K562 (cell line): ENCODE results near the gene GPR183. TPM values are rescaled to one million over a fixed set of nuclear protein-coding genes. Genes with fewer than 3 reads are reported as not detected.

Source experiments
- DPF2 ChIP-seq: fragments of 450-650 bp; IDR thresholded peaks from 2 replicates; pipeline ENCODE4 v1.6.1; 2016
- EP300 ChIP-seq: IDR thresholded peaks from 2 replicates; pipeline ENCODE4 v1.6.1; 2012; ENCODE audit warnings: low read length, improper control_type of control experiment
- MEIS2 ChIP-seq: fragments of 450-650 bp; IDR thresholded peaks from 2 replicates; pipeline ENCODE4 v1.6.1; 2014; ENCODE audit warnings: mild to moderate bottlenecking; ENCODE audit not compliant: partially characterized antibody
- MGA ChIP-seq: fragments of 450-650 bp; IDR thresholded peaks from 2 replicates; pipeline ENCODE4 v1.6.1; 2016; ENCODE audit warnings: mild to moderate bottlenecking, moderate library complexity
- MYNN ChIP-seq, 2 experiments: sonication (generic); formaldehyde crosslinking in 1 of 2; IDR thresholded peaks; 2 replicates each; pipeline versions ENCODE4 v1.5.0 to v1.6.1; 2016 to 2020; ENCODE audit warnings: antibody characterized with exemption in 1 of 2, missing genetic modification reagents in 1 of 2
- PHTF2 ChIP-seq: fragments of 250-450 bp; sonication (Bioruptor Pico); IDR thresholded peaks from 2 replicates; pipeline ENCODE4 v1.5.0; 2021; ENCODE audit warnings: mild to moderate bottlenecking
- RBM15 ChIP-seq: fragments of 200-400 bp; formaldehyde crosslinking; IDR thresholded peaks from 2 replicates; pipeline ENCODE4 v1.6.1; 2018; ENCODE audit warnings: mild to moderate bottlenecking, low read length, moderate library complexity; ENCODE audit not compliant: insufficient read depth
- SMARCA4 ChIP-seq: fragments of 450-650 bp; IDR thresholded peaks from 2 replicates; pipeline ENCODE4 v1.6.1; 2016
- SMARCE1 ChIP-seq: fragments of 450-650 bp; IDR thresholded peaks from 2 replicates; pipeline ENCODE4 v1.7.1; 2016; ENCODE audit warnings: mild to moderate bottlenecking
- TCF7 ChIP-seq: sonication (generic); IDR thresholded peaks from 2 replicates; pipeline ENCODE4 v1.6.1; 2016; ENCODE audit warnings: antibody characterized with exemption, borderline replicate concordance
- ZNF282 ChIP-seq: sonication (generic); formaldehyde crosslinking; IDR thresholded peaks from 2 replicates; pipeline ENCODE4 v1.8.1; 2023; ENCODE audit warnings: missing genetic modification reagents
- ZSCAN29 ChIP-seq: fragments of 450-650 bp; IDR thresholded peaks from 2 replicates; pipeline ENCODE4 v1.6.1; 2017
- polyA plus RNA-seq, 8 experiments: library from polyadenylated mRNA; depleted of rRNA in 4 of 8; stranded (reverse) in 5 of 8; unstranded in 3 of 8; fragments of >200 nt; fragmentation: Nextera tagmentation in 2 of 8; fragmentation: Illumina TruSeq in 1 of 8; extraction: Ambion mirVana in 2 of 8; extraction: Trizol in 1 of 8; gene quantifications; 2 replicates each; pipeline versions ENCODE4 v1.2.1 to v1.2.3, GENCODE V29; 2011 to 2014; ENCODE audit warnings: inconsistent platforms in 1 of 8, missing spikeins in 1 of 8
- total RNA-seq, 7 experiments: library from RNA; depleted of rRNA in 6 of 7; stranded (reverse); fragments of >200 nt in 6 of 7; fragmentation: Illumina TruSeq in 2 of 7; extraction: Trizol in 2 of 7; gene quantifications; 2 replicates each; pipeline versions ENCODE4 v1.2.1 to v1.2.3, GENCODE V29; 2011 to 2021; ENCODE audit warnings: low replicate concordance in 1 of 7
- TF ChIP-seq, protein P1 (sequence below): IDR thresholded peaks from 2 replicates; pipeline ENCODE4 v1.6.1; 2012; ENCODE audit warnings: low read depth, low read length, improper control_type of control experiment, borderline replicate concordance
- TF ChIP-seq, protein P2 (sequence below), 2 experiments: fragments of 450-650 bp; conservative IDR thresholded peaks; 2 replicates each; pipeline ENCODE4 v1.6.1; 2017; ENCODE audit warnings: mild to moderate bottlenecking in 2 of 2, moderate library complexity in 2 of 2

The GPR183 gene
- total and polyA plus RNA-seq, 9 of the 15 experiments (the other 6 are each of a cell fraction or from before 2014, with no cell fraction given): 1.3 to 10.2 (median 3.7) TPM

DNA sequence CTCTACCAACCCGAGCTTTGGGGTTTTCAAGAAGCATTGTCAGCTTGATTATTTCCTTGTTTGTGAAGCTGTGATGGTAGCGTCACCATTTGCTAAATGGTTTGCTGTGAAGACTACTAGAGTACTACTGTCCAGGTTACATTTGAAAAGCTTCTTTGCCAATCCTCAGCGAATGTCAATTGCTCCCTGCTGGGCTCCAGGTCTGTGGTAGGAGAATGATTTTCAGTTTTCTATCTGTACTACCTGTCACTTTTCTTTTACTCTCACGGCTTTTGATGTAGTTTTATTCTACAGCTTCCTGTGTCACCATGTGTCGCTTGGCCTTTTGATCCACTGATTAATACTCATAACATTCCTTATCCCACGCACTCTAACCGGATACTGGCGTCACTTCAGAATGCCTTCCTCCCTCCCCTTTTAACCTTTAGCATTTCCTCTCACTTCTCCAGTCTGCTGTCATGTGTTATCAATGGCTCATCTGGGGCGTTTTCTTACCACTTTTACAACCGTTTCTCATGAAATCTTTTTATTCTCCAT, 7.5 kb upstream of the GPR183 start (continued):
- TF ChIP-seq DPF2 (peak; percentile 77), MGA (peak; percentile 22; the same call in 1 of the 2 replicates), TCF7 (0 out of 2 replicates have a peak, but pooled peaks have one; percentile 50), SMARCE1 (peak; percentile 62; the same call in 1 of the 2 replicates), MEIS2 (peak; percentile 70), SMARCA4 (peak; percentile 60), RBM15 (no peak), ZSCAN29 (no peak), EP300 (peak; percentile 82; the same call in 1 of the 2 replicates), PHTF2 (CRISPR knock-in tag) (no peak), MYNN (IDR thresholded peaks at IDR 0.05) (no peak), MYNN (CRISPR knock-in tag; IDR thresholded peaks at IDR 0.05) (no peak), ZNF282 (CRISPR knock-in tag) (no peak)
- TF ChIP-seq, protein P1, sequence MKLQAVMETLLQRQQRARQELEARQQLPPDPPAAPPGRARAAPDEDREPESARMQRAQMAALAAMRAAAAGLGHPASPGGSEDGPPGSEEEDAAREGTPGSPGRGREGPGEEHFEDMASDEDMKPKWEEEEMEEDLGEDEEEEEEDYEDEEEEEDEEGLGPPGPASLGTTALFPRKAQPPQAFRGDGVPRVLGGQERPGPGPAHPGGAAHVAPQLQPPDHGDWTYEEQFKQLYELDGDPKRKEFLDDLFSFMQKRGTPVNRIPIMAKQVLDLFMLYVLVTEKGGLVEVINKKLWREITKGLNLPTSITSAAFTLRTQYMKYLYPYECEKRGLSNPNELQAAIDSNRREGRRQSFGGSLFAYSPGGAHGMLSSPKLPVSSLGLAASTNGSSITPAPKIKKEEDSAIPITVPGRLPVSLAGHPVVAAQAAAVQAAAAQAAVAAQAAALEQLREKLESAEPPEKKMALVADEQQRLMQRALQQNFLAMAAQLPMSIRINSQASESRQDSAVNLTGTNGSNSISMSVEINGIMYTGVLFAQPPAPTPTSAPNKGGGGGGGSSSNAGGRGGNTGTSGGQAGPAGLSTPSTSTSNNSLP: peak; percentile 91; the same call in 1 of the 2 replicates
- TF ChIP-seq, protein P2, sequence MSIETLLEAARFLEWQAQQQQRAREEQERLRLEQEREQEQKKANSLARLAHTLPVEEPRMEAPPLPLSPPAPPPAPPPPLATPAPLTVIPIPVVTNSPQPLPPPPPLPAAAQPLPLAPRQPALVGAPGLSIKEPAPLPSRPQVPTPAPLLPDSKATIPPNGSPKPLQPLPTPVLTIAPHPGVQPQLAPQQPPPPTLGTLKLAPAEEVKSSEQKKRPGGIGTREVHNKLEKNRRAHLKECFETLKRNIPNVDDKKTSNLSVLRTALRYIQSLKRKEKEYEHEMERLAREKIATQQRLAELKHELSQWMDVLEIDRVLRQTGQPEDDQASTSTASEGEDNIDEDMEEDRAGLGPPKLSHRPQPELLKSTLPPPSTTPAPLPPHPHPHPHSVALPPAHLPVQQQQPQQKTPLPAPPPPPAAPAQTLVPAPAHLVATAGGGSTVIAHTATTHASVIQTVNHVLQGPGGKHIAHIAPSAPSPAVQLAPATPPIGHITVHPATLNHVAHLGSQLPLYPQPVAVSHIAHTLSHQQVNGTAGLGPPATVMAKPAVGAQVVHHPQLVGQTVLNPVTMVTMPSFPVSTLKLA (conservative IDR thresholded peaks at IDR 0.05): peak in 1 of 2 experiments; percentile 26; a peak in 1 of 4 replicates
